NCI-H748 (cell line): ENCODE results near the gene OR11H7.
"Not testable (repeated sequence)": the region's sequence is repeated elsewhere in the genome, so short reads cannot be mapped to it uniquely, and the experiment has no call there.

Experiments used
- DNase-seq: peaks from one replicate; lab custom pipeline; 2025; ENCODE audit not compliant: unreplicated experiment; lab: John Stamatoyannopoulos, UW

OR11H7 gene

DNA sequence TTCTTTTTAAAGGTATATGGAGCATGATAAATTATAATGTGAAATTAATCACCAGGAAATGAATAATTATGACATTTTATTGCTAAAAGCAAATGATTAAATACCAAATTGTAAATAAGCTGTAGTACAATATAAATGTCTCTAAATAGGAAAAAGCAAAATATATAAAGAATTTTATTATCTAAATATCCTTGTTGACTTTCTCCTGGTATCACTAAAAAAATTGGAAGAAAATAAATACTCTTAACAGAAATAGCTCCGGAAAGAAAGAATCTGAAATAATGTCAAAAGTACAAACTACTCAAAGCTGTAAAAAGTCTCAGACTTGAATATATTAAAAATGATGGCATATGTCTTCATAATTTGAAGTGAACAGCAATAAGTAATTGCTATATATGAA is at the start of gene OR11H7:
Gene OR11H7 (plus strand): TSS at position 301 of the 400 bp plus-strand sequence.
- DNase-seq = no peak

DNA sequence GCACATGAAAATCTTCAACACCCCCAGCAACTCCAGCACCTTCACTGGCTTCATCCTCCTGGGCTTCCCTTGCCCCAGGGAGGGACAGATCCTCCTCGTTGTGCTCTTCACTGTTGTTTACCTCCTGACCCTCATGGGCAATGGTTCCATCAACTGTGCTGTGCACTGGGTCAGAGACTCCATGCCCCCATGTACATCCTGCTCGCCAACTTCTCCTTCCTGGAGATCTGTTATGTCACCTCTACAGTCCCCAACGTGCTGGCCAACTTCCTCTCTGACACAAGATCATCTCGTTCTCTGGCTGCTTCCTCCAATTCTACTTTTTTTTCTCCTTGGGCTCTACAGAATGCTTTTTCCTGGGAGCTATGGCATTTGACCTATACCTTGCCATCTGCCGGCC is 49.6 kb upstream of the OR11H7 start:
- no peak for DNase-seq

DNA sequence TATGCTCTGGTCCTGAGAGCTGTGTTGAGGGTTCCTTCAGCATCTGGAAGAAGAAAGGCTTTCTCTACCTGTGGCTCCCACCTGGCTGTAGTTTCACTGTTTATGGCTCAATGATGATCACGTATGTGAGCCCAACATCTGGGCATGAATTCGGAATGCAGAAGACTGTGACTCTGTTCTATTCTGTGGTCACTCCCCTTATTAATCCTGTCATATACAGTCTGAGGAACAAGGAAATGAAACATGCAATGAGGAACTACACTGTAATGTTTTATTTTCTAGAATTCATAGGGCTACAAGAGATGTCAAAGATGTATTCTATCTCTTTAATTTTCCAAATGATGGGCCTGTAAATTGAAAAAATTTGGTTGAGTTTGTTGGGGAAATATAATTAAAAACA is 48.9 kb upstream of the OR11H7 start:
- DNase-seq = no peak

DNA sequence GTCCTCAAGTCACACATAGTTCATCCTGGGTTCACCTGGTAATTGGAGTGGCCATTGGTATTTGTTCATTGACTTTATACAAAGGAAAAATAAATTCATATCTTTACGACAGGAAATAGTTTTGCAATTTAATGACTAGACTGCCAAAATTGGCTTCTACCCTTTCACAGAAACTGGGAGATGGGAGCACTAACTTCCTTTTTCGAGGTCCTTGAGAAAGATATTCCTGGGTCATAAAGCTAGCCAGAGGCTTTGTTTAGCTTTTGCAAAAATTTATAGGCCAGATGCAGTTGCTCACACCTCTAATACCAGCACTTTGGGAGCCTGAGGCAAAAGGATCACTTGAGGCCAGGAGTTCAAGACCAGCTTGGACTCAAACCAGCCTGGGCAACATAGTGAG is 48.3 kb upstream of the OR11H7 start:
- DNase-seq = no peak

DNA sequence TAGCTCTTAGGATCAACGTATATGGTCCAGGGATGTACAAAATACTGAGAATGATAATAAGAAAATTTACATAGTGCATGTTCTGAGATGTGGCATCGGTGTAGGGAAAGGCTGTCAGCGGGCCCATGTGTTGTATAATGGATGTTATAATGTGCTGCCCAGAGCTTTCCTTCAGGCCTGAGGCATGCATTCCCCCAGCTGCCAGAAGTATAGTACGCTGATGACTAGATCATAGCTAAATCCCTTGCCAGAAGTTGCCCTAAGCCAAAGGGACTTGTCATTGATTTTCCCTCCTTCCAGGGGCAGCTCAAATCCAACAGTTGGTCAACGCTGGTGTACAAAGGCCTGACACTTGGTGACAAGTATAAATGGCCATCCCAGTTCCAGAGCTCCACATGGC is 44.6 kb upstream of the OR11H7 start:
- DNase-seq = no peak

DNA sequence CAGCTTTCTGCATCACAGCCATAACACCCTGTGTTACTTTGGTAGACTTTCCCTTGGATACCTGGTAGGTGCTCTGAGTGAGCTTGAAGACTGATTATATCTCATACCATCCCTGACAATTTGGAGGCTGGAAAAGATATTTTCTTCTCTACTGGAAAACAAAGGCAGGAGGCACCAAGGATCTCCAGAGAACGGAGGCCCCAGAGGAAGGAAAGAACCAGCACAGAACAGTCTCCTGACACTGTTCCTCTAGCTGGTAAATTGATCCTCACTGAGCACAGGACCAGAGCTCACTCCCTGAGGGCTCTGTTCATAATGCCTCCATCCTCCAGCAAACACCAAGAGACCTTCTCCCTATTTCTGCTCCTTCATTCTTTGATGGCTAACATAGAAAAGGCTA is 38.2 kb upstream of the OR11H7 start, which contains the start of gene OR11G2:
Gene OR11G2 (plus strand): TSS at position 301 of the 400 bp plus-strand sequence. CDS start 6,542 bp downstream, outside the sequence.
- no peak for DNase-seq

DNA sequence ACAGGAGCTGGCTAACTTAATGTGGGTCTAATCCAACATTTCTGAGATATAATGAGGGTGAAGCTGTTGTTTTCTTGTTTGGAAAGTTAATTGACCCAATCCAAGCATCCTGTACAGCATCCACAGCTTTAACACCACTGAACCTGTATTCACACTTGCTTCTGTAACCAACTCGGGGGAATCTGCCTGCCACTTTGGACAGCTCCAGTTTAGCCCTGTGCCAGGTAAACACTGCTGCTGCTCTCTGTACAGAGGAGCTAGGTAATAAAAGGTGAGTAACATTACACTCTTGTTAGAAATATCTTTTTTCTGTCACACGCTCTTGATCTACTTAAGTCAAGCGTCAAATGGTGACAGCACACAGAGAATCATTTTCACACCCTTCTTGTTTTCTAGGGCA is 37.4 kb upstream of the OR11H7 start:
- DNase-seq = no peak

DNA sequence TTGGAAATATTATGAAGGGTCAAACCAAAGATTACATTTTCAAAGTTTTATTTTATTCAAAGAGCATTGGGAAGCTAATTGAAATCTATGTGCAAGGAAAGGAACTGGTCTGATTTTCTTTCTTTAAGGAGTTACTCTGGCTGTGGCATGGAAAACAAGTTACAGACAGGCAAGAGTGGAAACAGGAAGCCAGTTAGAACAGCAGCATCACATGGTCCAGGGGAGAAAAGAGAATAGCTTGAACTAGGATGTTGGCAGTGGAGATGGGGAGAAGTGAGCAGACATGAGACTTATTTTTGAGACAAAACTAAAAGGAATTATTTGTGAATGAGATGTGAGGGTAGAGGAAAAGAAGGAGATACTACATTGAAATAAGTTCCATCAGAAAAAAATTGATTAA is 34.7 kb upstream of the OR11H7 start:
- no peak for DNase-seq

DNA sequence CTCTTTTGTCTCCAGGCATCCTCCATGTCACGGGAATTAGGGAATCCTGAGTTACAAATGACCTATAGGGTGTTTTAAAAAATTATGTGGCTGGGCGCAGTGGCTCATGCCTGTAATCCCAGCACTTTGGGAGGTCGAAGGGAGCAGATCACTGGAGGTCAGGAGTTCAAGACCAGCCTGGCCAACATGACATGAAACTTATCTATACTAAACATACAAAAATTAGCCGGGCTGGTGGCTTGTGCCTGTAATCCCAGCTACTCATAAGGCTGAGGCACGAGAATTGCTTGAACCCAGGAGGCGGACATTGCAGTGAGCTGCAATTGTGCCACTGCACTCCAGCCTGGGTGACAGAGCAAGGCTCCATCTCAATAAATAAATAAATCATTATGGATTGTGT is 33.6 kb upstream of the OR11H7 start:
- DNase-seq = not testable (repeated sequence)

DNA sequence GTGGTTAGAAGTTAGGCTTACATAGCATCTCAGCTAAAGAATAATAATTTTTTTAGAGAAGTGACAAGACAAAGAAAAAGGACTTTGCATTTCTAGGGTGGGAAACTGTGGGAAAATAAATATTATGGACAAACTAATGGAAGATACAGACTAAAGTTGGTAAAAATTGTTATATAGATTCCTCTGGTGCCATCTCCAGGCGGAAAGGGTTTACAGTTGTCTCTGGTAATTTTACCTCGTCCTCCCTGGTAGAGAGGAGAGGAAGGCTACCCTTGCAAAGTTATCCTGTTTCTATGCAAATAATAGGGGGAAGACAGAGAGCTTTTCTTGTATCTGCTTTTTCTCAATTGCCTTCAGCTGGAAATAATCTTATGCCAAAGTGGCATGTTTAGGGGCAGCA is 32.9 kb upstream of the OR11H7 start:
- DNase-seq = no peak

DNA sequence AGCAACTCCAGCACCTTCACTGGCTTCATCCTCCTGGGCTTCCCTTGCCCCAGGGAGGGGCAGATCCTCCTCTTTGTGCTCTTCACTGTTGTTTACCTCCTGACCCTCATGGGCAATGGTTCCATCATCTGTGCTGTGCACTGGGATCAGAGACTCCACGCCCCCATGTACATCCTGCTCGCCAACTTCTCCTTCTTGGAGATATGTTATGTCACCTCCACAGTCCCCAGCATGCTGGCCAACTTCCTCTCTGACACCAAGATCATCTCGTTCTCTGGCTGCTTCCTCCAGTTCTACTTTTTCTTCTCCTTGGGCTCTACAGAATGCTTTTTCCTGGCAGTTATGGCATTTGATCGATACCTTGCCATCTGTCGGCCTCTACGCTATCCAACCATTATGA is 31.3 kb upstream of the OR11H7 start:
- DNase-seq = no peak

DNA sequence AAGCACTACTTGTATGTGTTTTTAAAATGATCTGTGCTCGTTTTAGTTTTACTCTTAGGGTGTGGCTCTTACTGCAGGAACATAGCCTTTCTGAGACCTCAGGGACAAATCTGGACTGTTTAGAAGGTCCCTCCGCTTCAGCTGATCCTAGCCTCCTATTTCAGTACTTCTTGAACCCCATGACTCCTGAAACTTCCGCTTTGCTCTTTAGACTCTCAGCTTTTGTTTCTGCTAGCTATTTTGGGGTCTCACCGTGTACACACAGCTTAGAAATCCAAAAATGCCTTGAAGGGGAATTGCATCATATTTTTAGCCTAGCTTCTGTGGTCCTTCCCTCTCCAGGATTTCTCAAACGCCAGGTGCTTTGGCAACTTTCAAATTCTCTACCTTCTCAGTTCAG is 29.8 kb upstream of the OR11H7 start:
- DNase-seq = no peak

DNA sequence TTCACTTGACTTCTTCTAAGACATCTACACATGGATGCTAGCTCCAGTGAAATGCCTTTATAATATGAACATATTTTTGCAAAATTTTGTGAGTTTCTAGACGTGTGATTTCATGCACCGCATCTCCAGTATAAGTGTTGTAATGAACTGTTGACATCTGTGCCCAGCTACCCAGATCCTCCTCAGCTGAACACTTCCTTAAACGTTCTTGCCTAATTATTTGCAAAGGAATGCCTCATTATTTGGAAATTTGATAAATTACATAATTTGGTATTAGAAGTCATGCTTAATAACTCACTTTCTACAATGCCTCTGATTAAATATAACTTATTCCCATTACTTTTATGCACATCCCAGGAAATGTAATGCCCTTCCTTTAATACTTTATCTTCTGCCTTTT is 24.1 kb upstream of the OR11H7 start:
- no peak for DNase-seq

DNA sequence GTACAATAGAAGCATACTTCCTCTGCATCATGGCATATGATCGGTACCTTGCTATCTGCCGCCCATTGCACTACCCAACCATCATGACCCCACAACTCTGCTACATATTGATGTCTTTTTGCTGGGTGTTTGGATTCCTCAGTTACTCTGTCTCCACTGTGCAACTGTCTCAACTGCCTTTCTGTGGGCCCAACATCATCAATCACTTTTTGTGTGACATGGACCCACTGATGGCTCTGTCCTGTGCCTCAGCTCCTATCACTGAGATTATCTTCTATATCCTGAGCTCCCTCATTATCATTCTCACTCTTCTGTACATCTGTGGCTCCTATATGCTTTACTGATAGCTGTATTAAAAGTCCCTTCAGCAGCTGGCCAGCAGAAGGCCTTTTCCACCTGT is 19.2 kb upstream of the OR11H7 start:
- DNase-seq = no peak

DNA sequence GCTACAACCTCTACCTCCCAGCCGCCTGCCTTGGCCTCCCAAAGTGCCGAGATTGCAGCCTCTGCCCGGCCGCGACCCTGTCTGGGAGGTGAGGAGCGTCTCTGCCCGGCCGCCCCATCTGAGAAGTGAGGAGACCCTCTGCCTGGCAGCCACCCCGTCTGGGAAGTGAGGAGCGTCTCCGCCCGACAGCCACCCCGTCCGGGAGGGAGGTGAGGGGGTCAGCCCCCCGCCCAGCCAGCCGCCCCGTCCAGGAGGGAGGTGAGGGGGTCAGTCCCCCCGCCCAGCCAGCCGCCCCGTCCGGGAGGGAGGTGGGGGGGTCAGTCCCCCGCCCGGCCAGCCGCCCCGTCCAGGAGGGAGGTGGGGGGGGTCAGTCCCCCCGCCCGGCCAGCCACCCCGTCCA is 16.4 kb upstream of the OR11H7 start:
- DNase-seq = not testable (repeated sequence)

DNA sequence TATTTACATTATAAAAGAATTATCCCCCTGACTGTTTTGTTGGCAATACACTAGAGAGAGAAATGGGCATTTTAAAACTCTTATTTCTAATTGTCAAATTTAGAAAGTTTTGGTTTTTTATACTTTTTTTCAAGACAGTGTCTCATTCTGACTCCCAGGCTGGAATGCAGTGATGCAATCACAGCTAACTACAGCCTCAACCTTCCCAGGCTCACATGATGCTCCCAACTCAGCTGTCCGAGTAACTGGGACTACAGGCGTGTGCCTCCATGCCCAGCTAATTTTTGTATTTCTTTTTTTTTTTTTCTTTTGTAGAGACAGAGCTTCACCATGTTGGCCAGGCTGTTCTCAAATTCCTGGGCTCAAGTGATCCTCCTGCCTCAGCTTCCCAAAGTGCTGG is 13.6 kb upstream of the OR11H7 start:
- DNase-seq = no peak

DNA sequence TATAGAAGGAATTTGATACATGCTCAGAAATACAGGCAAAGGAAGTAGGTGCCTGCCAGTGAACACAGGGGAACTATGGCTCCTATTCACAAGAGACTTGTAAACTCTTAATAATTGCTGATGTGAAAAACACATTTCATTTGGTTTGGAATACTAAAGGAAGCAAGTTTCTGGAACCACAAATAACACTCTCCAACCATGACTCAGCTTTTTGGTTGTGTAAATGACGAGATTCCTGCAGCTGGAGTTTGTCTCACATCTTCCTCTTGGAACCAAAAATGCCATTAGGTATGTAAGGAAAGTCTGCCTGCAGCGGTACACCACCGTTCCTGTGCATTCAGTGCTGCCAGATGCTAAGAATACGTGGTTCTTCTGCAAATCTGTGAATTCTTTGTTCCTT is 9.7 kb upstream of the OR11H7 start:
- DNase-seq = no peak

DNA sequence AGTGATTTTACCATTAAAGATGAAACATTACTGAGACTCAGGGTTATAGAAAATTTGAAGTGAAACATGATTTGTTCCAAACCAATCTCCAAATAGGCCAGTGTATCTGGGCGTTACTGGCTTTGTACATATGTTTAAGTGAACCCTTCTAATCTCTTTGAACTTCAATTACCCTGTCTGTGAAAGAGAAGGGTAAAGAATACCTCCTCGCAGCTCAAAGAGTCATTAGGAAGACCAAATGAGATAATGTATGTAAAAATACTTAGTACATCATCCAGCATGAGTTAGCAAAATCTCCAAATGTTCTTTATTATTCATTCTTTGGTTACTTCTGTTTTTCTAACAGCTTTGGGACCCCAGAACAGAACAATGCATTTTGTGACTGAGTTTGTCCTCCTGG is 5.4 kb upstream of the OR11H7 start, which contains the start of gene OR11H6:
Gene OR11H6 (plus strand): TSS at position 301 of the 400 bp plus-strand sequence. CDS start 0 bp downstream, at position 301.
- DNase-seq = no peak

DNA sequence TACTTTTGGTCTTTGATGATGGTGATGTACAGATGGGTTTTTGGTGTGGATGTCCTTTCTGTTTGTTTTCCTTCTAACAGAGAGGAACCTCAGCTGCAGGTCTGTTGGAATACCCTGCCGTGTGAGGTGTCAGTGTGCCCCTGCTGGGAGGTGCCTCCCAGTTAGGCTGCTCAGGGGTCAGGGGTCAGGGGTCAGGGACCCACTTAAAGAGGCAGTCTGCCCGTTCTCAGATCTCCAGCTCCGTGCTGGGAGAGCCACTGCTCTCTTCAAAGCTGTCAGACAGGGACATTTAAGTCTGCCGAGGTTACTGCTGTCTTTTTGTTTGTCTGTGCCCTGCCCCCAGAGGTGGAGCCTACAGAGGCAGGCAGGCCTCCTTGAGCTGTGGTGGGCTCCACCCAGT is 6.6 kb downstream of the OR11H7 start:
- DNase-seq = not testable (repeated sequence)

DNA sequence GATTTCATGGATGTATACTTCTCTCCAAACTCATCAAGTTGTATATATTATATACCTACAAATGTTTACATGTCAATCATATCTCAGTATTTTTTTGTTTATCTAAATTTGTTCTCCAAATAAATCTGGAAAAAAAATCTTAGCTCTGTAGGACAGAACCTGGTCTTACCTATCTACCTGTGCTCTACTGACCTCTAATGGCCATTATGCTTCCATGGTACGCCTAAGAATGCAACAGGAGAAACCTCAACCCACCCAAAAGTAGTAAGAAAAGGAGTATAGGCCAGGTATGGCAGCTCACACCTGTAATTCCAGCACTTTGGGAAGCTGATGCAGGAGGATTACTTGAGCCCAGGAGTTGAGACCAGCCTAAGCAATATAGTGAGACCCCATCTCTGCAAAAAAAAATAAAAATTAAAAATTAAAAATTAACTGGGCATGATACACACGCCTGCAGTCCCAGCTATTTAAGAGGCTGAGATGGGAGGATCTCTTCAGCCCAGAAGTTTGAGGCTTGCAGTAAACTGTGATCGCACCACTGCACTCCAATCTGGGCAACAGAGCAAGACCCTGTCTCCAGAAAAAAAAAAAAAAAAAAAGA is 19.0 kb downstream of the OR11H7 start:
- DNase-seq = peak; percentile 29

DNA sequence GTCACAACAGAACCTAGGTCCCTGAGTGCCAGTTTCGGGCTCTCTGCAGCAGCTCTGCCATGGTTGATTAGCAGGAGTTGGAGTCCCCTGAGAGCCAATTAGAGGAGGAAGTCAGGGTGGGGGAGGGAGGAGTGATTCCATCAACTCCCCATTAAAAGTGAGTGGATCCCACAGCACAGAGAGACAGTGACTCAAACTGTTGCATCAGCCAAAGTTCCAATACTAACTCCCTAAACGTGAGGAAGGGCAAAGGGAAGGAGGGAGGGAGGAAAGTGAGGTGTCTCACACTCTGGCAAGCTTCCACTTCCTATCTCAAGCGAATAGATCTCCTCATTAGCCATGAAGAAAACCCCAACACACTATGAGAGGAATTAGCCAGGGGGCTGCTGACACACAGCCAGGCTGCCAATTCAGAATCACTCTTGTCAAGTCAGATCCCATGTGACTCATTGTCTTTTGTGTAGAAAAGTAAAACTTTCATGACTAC is 33.9 kb downstream of the OR11H7 start:
- no peak for DNase-seq

DNA sequence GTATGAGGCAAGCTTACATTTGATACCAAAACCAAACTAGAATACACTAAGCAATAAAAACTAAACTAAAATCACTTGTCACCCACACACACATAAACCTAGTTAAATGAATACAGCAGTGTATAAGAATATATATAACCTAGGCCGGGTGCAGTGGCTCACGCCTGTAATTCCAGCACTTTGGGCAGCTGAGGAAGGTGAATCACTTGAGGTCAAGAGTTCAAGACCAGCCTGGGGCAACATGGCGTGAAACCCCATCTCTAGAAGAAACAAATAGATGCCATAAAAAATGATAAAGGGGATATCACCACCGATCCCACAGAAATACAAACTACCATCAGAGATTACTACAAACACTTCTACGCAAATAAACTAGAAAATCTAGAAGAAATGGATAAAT is 35.6 kb downstream of the OR11H7 start:
- DNase-seq = not testable (repeated sequence)

DNA sequence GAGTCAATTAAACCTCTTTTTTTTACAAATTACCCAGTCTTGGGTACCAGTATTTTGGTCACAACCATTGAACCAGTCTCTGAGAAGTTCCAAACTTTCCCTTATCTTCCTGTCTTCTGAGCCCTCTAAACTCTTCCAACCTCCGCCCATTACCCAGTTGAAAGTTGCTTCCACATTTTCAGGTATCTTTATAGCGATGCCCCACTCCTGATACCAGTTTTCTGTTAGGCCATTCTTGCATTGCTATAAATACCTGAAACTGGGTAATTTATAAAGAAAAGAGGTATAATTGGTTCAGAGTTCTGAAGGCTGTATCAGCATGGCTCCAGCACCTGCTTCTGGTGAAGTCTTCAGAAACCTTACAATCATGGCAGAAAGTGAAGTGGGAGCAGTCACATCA is 45.3 kb downstream of the OR11H7 start:
- DNase-seq = no peak
